Right atrium auricular region (tissue), 2 donors: ENCODE data around the gene ACTL7B. TPM values are rescaled to one million over a fixed set of nuclear protein-coding genes. Genes with fewer than 3 reads are reported as not detected.

ENCODE experiments used
- DNase-seq: peaks from one replicate; pipeline ENCODE4 v3.0.0-alpha.2; 2019; ENCODE audit warnings: low spot score
- H3K27ac ChIP-seq, 2 donors: fragments of 200-600 bp; sonication (generic); 1 replicate in 1 of 2; 2 replicates in 1 of 2; pipeline ENCODE4 v1.5.1; 2016 to 2019
- H3K27me3 ChIP-seq, 2 donors: fragments of 200-600 bp; sonication (generic); one replicate each; pipeline versions ENCODE4 v1.5.1 to v1.6.0; 2017 to 2019
- H3K36me3 ChIP-seq: fragments of 200-600 bp; sonication (generic); one replicate; pipeline ENCODE4 v1.5.1; 2016
- H3K4me1 ChIP-seq, 2 donors: fragments of 200-600 bp; sonication (generic); one replicate each; pipeline versions ENCODE4 v1.5.1 to v1.6.0; 2017 to 2019
- H3K4me3 ChIP-seq, 2 donors: fragments of 200-600 bp; sonication (generic); 1 replicate in 1 of 2; 2 replicates in 1 of 2; pipeline ENCODE4 v1.5.1; 2017 to 2019; ENCODE audit warnings: mild to moderate bottlenecking in 1 of 2, moderate library complexity in 1 of 2
- H3K9me3 ChIP-seq, 2 donors: fragments of 200-600 bp; sonication (generic); one replicate each; pipeline ENCODE4 v1.5.1; 2019
- CTCF ChIP-seq, 2 donors: fragments of 200-600 bp; sonication (generic); IDR thresholded peaks; one replicate each; pipeline ENCODE4 v1.5.1; 2019; ENCODE audit warnings: antibody characterized with exemption in 2 of 2
- total RNA-seq, 2 donors: library from RNA; depleted of rRNA; stranded (reverse); fragments of >200 nt; gene quantifications; one replicate each; pipeline ENCODE4 v1.1.0, GENCODE V29; 2016

ACTL7B gene
- total RNA-seq, 2 donors from 2014 or later, result not detected

- DNase-seq, result no peak
- no peaks in the 10 kb centered on the region for H3K9me3 ChIP-seq
- TF ChIP-seq CTCF (IDR thresholded peaks at IDR 0.05), result no peak
- H3K4me1 ChIP-seq, result peaks cover 0 to 6% of the 10 kb centered on the region in 2 donors
- H3K4me3 ChIP-seq, result no peak overlapping the region
- H3K36me3 ChIP-seq, result peaks cover 29% of the 10 kb centered on the region
- H3K27me3 ChIP-seq, result no peaks in the 10 kb centered on the region
- no peak overlapping the region for H3K27ac ChIP-seq
These were observed 10.2 kb upstream of the ACTL7B start for GRCh38 chr9:108866001-108866420.

GRCh38 chr9:108865037-108865436, 9.3 kb upstream of the ACTL7B start:
- TF ChIP-seq CTCF (IDR thresholded peaks at IDR 0.05), result no peak
- H3K4me1 ChIP-seq, result peaks cover 0 to 6% of the 10 kb centered on the region in 2 donors
- H3K27ac ChIP-seq, result no peak overlapping the region
- no peak overlapping the region for H3K4me3 ChIP-seq
- no peaks in the 10 kb centered on the region for H3K9me3 ChIP-seq
- H3K27me3 ChIP-seq, result no peaks in the 10 kb centered on the region
- peaks cover 20% of the 10 kb centered on the region for H3K36me3 ChIP-seq
- no peak for DNase-seq

- TF ChIP-seq CTCF (IDR thresholded peaks at IDR 0.05), result no peak
- Histone ChIP-seq H3K4me1 (peaks cover 0 to 6% of the 10 kb centered on the region in 2 donors), H3K9me3 (no peaks in the 10 kb centered on the region), H3K27me3 (no peaks in the 10 kb centered on the region), H3K27ac (no peak overlapping the region), H3K4me3 (no peak overlapping the region), H3K36me3 (peaks cover 14% of the 10 kb centered on the region)
- DNase-seq, result no peak
These were observed 8.7 kb upstream of the ACTL7B start for GRCh38 chr9:108864446-108864845.

GRCh38 chr9:108863891-108864290, 8.1 kb upstream of the ACTL7B start:
- Histone ChIP-seq H3K9me3 (no peaks in the 10 kb centered on the region), H3K4me1 (peaks cover 0 to 6% of the 10 kb centered on the region in 2 donors), H3K36me3 (peaks cover 8% of the 10 kb centered on the region), H3K27me3 (no peaks in the 10 kb centered on the region), H3K27ac (no peak overlapping the region), H3K4me3 (no peak overlapping the region)
- no peak for TF ChIP-seq CTCF (IDR thresholded peaks at IDR 0.05)
- DNase-seq, result no peak

- peaks cover 0 to 6% of the 10 kb centered on the region in 2 donors for H3K4me1 ChIP-seq
- no peak within 1 kb of the TSS for H3K4me3 ChIP-seq
- TF ChIP-seq CTCF (IDR thresholded peaks at IDR 0.05), result no peak
- no peak within 1 kb of the TSS for H3K27ac ChIP-seq
- no peak for DNase-seq
- H3K36me3 ChIP-seq, result no peaks in the 10 kb centered on the region
- no peaks in the 10 kb centered on the region for H3K9me3 ChIP-seq
- H3K27me3 ChIP-seq, result no peaks in the 10 kb centered on the region
These were observed 6.2 kb upstream of the ACTL7B start, which contains the start of gene ACTL7A for GRCh38 chr9:108861997-108862396. Gene ACTL7A, plus strand, starts transcription at chr9:108862266. Its CDS starts 57 bp downstream, at chr9:108862323.

- no peaks in the 10 kb centered on the region for H3K27me3 ChIP-seq
- no peaks in the 10 kb centered on the region for H3K9me3 ChIP-seq
- TF ChIP-seq CTCF (IDR thresholded peaks at IDR 0.05), result no peak
- H3K36me3 ChIP-seq, result no peaks in the 10 kb centered on the region
- H3K4me3 ChIP-seq, result no peak overlapping the region
- no peak overlapping the region for H3K27ac ChIP-seq
- DNase-seq, result no peak
- H3K4me1 ChIP-seq, result peaks cover 0 to 6% of the 10 kb centered on the region in 2 donors
These were observed 5.7 kb upstream of the ACTL7B start for GRCh38 chr9:108861464-108861863.
